Stimulated activated CD8-positive, alpha-beta memory T cell treated with anti-CD3 and anti-CD28 coated beads, Interleukin-4, amount 100 ng/mL, for 48 hours (primary cell): Measurements from ENCODE around the gene RBMS2.
A peak's percentile ranks its signal among the peaks of the same experiment; 100 is the strongest.
"Not testable (repeated sequence)": the region's sequence is repeated elsewhere in the genome, so short reads cannot be mapped to it uniquely, and the experiment has no call there.

Experiments used
- DNase-seq: peaks from one replicate; pipeline ENCODE4 v3.0.0-alpha.2; 2020

The RBMS2 gene

GRCh38 chr12:56521590-56522371, at the start of gene RBMS2:
Gene RBMS2, plus strand, starts transcription at chr12:56521820. Its CDS starts 204 bp downstream, at chr12:56522024.
- DNase-seq: peak; percentile 37

- DNase-seq: no peak
These were observed 47.2 kb upstream of the RBMS2 start for GRCh38 chr12:56474389-56474788.

GRCh38 chr12:56476143-56476542, 45.5 kb upstream of the RBMS2 start:
- no peak for DNase-seq

GRCh38 chr12:56476972-56477432, 44.6 kb upstream of the RBMS2 start:
- DNase-seq: no peak

GRCh38 chr12:56477521-56478225, 43.9 kb upstream of the RBMS2 start:
- no peak for DNase-seq

GRCh38 chr12:56479625-56480024, 42.0 kb upstream of the RBMS2 start:
- DNase-seq: no peak

- no peak for DNase-seq
These were observed 37.1 kb upstream of the RBMS2 start for GRCh38 chr12:56484566-56484965.

GRCh38 chr12:56486694-56487093, 34.9 kb upstream of the RBMS2 start:
- no peak for DNase-seq

GRCh38 chr12:56487448-56488040, 34.1 kb upstream of the RBMS2 start:
- peak; percentile 45 for DNase-seq

- peak; percentile 74 for DNase-seq
These were observed 33.3 kb upstream of the RBMS2 start, which contains the start of gene GLS2 for GRCh38 chr12:56488041-56488955. Gene GLS2, minus strand, starts transcription at chr12:56488161. Its CDS starts 43 bp downstream, at chr12:56488118.

- no peak for DNase-seq
These were observed 31.3 kb upstream of the RBMS2 start for GRCh38 chr12:56490360-56490759.

GRCh38 chr12:56493409-56494105, 28.1 kb upstream of the RBMS2 start:
- not testable (repeated sequence) for DNase-seq

- not testable (repeated sequence) for DNase-seq
These were observed 27.6 kb upstream of the RBMS2 start for GRCh38 chr12:56494106-56494415.

- not testable (repeated sequence) for DNase-seq
These were observed 27.1 kb upstream of the RBMS2 start for GRCh38 chr12:56494481-56494880.

- peak; percentile 80 for DNase-seq
These were observed 24.9 kb upstream of the RBMS2 start for GRCh38 chr12:56496704-56497103.

- not testable (repeated sequence) for DNase-seq
These were observed 23.3 kb upstream of the RBMS2 start for GRCh38 chr12:56498126-56498902.

- DNase-seq: not testable (repeated sequence)
These were observed 22.2 kb upstream of the RBMS2 start for GRCh38 chr12:56499452-56499851.

- DNase-seq: not testable (repeated sequence)
These were observed 21.7 kb upstream of the RBMS2 start for GRCh38 chr12:56499879-56500278.

- no peak for DNase-seq
These were observed 10.8 kb upstream of the RBMS2 start for GRCh38 chr12:56510786-56511185.

GRCh38 chr12:56514014-56514318, 7.7 kb upstream of the RBMS2 start:
- not testable (repeated sequence) for DNase-seq

GRCh38 chr12:56517854-56518253, 3.8 kb upstream of the RBMS2 start:
- DNase-seq: no peak
